Skin of body (tissue), 2 donors: Measurements from ENCODE around the gene P2RX3. TPM values are rescaled to one million over a fixed set of nuclear protein-coding genes. Genes with fewer than 3 reads are reported as not detected.
A peak's percentile ranks its signal among the peaks of the same experiment; 100 is the strongest.
"Not testable (repeated sequence)": the region's sequence is repeated elsewhere in the genome, so short reads cannot be mapped to it uniquely, and the experiment has no call there.

ENCODE experiments used
- DNase-seq: peaks from one replicate; lab custom pipeline; 2025; lab: John Stamatoyannopoulos, UW
- total RNA-seq: library from RNA; depleted of rRNA; stranded (reverse); fragments of >200 nt; gene quantifications from one replicate; pipeline ENCODE4 v1.2.3, GENCODE V29; 2014

Gene P2RX3
- total RNA-seq, 1 donor from 2014 or later, result 0.30 TPM

GRCh38 chr11:57397394-57397990, 59.3 kb downstream of the P2RX3 start:
- DNase-seq, result no peak

GRCh38 chr11:57399221-57399620, 61.1 kb downstream of the P2RX3 start:
- no peak for DNase-seq

- DNase-seq, result no peak
Observed at GRCh38 chr11:57399972-57400578, 61.9 kb downstream of the P2RX3 start.

- no peak for DNase-seq
Observed at GRCh38 chr11:57402188-57403002, 64.2 kb downstream of the P2RX3 start.

GRCh38 chr11:57403003-57403801, 65.0 kb downstream of the P2RX3 start:
- not testable (repeated sequence) for DNase-seq

- DNase-seq, result no peak
Observed at GRCh38 chr11:57403802-57404147, 65.6 kb downstream of the P2RX3 start.

- no peak for DNase-seq
Observed at GRCh38 chr11:57405271-57405860, 67.2 kb downstream of the P2RX3 start.

GRCh38 chr11:57406337-57406904, 68.3 kb downstream of the P2RX3 start:
- DNase-seq, result no peak

- DNase-seq, result peak; percentile 40
Observed at GRCh38 chr11:57407010-57407920, 69.1 kb downstream of the P2RX3 start.

GRCh38 chr11:57407941-57408475, 69.9 kb downstream of the P2RX3 start:
- no peak for DNase-seq

- DNase-seq, result no peak
Observed at GRCh38 chr11:57408771-57409170, 70.6 kb downstream of the P2RX3 start.

GRCh38 chr11:57409321-57410100, 71.4 kb downstream of the P2RX3 start:
- DNase-seq, result no peak

GRCh38 chr11:57410287-57410686, 72.1 kb downstream of the P2RX3 start:
- DNase-seq, result no peak

- DNase-seq, result no peak
Observed at GRCh38 chr11:57413681-57414080, 75.5 kb downstream of the P2RX3 start.

GRCh38 chr11:57414612-57415212, 76.6 kb downstream of the P2RX3 start:
- no peak for DNase-seq

- no peak for DNase-seq
Observed at GRCh38 chr11:57416436-57416835, 78.3 kb downstream of the P2RX3 start.

- no peak for DNase-seq
Observed at GRCh38 chr11:57417056-57417455, 78.9 kb downstream of the P2RX3 start.

GRCh38 chr11:57418131-57418530, 80.0 kb downstream of the P2RX3 start:
- no peak for DNase-seq

- no peak for DNase-seq
Observed at GRCh38 chr11:57419146-57419545, 81.0 kb downstream of the P2RX3 start.
